ENCODE data around the gene SGCA. TPM values are rescaled to one million over a fixed set of nuclear protein-coding genes. Genes with fewer than 3 reads are reported as not detected.

The SGCA gene
- total RNA-seq, 1 donor from 2014 or later: not detected

GRCh38 chr17:50161023-50161910 is 4.5 kb upstream of the SGCA start:
- no peaks in the 10 kb centered on the region for H3K79me2 ChIP-seq (ENCODE audit: low read depth)
- peaks cover 17% of the 10 kb centered on the region for H3K4me1 ChIP-seq
- TF ChIP-seq CTCF (IDR thresholded peaks at IDR 0.05) (peak; percentile 94), EZH2phosphoT487 (IDR thresholded peaks at IDR 0.05) (no peak), EZH2 (IDR thresholded peaks at IDR 0.05) (no peak)
- H3K9me3 Mint-ChIP-seq: no peaks in the 10 kb centered on the region
- H3F3A ChIP-seq (ENCODE audit: low read depth): peaks cover 17% of the 10 kb centered on the region
- no peaks in the 10 kb centered on the region for H4K20me1 ChIP-seq (ENCODE audit: low read depth)
- peaks cover 20% of the 10 kb centered on the region for H3K4me1 Mint-ChIP-seq
- H3K4me3 ChIP-seq: peak overlapping the region; percentile 46
- no peaks in the 10 kb centered on the region for H3K9me3 ChIP-seq (ENCODE audit: low read depth)
- H3K4me3 Mint-ChIP-seq: peak overlapping the region; percentile 86
- H2AFZ ChIP-seq (replicated peaks): peak overlapping the region; percentile 75
- no peaks in the 10 kb centered on the region for H3K36me3 Mint-ChIP-seq
- H3K4me2 ChIP-seq: peak overlapping the region; percentile 78
- H3K27me3 ChIP-seq: peaks cover 5% of the 10 kb centered on the region
- DNase-seq (ENCODE audit: low spot score): peak; percentile 97
- H3K9ac ChIP-seq: no peak overlapping the region
- peaks cover 4% of the 10 kb centered on the region for H3K27me3 Mint-ChIP-seq (ENCODE audit: insufficient read depth, low read depth)
- no peak overlapping the region for H3K27ac ChIP-seq
- H3K36me3 ChIP-seq: no peaks in the 10 kb centered on the region
- H3K27ac Mint-ChIP-seq: peak overlapping the region; percentile 95

DNA sequence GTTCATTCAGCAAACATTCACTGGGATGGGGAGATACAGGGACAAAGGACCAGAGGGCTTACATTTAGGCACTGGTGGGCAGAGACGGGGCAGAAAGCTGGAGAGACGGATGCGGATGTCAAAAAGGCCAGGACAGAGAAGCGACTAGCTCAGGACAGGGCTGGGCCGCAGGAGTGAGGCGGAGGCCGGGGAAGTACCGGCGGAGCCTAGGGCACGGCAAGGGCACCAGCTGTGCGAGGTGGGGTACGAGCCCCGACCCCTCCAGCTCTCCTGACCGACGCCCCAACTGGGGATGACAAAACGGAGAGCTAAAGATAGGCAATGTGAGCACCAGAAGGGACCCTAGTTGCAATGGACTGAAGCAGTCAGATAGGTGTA is 3.9 kb upstream of the SGCA start:
- TF ChIP-seq EZH2phosphoT487 (IDR thresholded peaks at IDR 0.05): no peak
- no peak for TF ChIP-seq EZH2 (IDR thresholded peaks at IDR 0.05)
- no peak for TF ChIP-seq CTCF (IDR thresholded peaks at IDR 0.05)
- Histone ChIP-seq H4K20me1 (ENCODE audit: low read depth) (no peaks in the 10 kb centered on the region), H3K27me3 (peaks cover 5% of the 10 kb centered on the region), H3K79me2 (ENCODE audit: low read depth) (no peaks in the 10 kb centered on the region), H3K9me3 (ENCODE audit: low read depth) (no peaks in the 10 kb centered on the region), H3K27ac (no peak overlapping the region), H3K4me2 (peak overlapping the region; percentile 78), H3K4me3 (peak overlapping the region; percentile 46), H3F3A (ENCODE audit: low read depth) (peaks cover 17% of the 10 kb centered on the region), H3K36me3 (no peaks in the 10 kb centered on the region), H2AFZ (replicated peaks) (peak overlapping the region; percentile 75), H3K4me1 (peaks cover 17% of the 10 kb centered on the region), H3K9ac (no peak overlapping the region)
- H3K9me3 Mint-ChIP-seq: no peaks in the 10 kb centered on the region
- H3K4me1 Mint-ChIP-seq: peaks cover 20% of the 10 kb centered on the region
- peaks cover 4% of the 10 kb centered on the region for H3K27me3 Mint-ChIP-seq (ENCODE audit: insufficient read depth, low read depth)
- H3K4me3 Mint-ChIP-seq: peak overlapping the region; percentile 86
- peak overlapping the region; percentile 95 for H3K27ac Mint-ChIP-seq
- DNase-seq (ENCODE audit: low spot score): no peak
- H3K36me3 Mint-ChIP-seq: no peaks in the 10 kb centered on the region

GRCh38 chr17:50162466-50163254 is 3.1 kb upstream of the SGCA start:
- Histone ChIP-seq H3K79me2 (ENCODE audit: low read depth) (no peaks in the 10 kb centered on the region), H3K4me3 (no peak overlapping the region), H3K9ac (no peak overlapping the region), H3K27ac (no peak overlapping the region), H4K20me1 (ENCODE audit: low read depth) (no peaks in the 10 kb centered on the region), H3K9me3 (ENCODE audit: low read depth) (no peaks in the 10 kb centered on the region), H3K36me3 (no peaks in the 10 kb centered on the region), H3K27me3 (peaks cover 5% of the 10 kb centered on the region), H3K4me2 (no peak overlapping the region), H3K4me1 (peaks cover 17% of the 10 kb centered on the region), H2AFZ (replicated peaks) (no peak overlapping the region), H3F3A (ENCODE audit: low read depth) (peaks cover 17% of the 10 kb centered on the region)
- Mint-ChIP-seq H3K27ac (no peak overlapping the region), H3K27me3 (ENCODE audit: insufficient read depth, low read depth) (peaks cover 4% of the 10 kb centered on the region), H3K9me3 (no peaks in the 10 kb centered on the region), H3K36me3 (no peaks in the 10 kb centered on the region), H3K4me1 (peaks cover 20% of the 10 kb centered on the region), H3K4me3 (no peak overlapping the region)
- no peak for DNase-seq (ENCODE audit: low spot score)
- no peak for TF ChIP-seq CTCF (IDR thresholded peaks at IDR 0.05)
- no peak for TF ChIP-seq EZH2 (IDR thresholded peaks at IDR 0.05)
- TF ChIP-seq EZH2phosphoT487 (IDR thresholded peaks at IDR 0.05): no peak
